ENCODE measurements around the gene CD300C. TPM values are rescaled to one million over a fixed set of nuclear protein-coding genes. Genes with fewer than 3 reads are reported as not detected.

Gene CD300C
- total RNA-seq, 1 experiment from 2014 or later = not detected

- no peak for TF ChIP-seq SMAD4 (CRISPR knock-in tag; IDR thresholded peaks at IDR 0.05)
- TF ChIP-seq TCF7 (CRISPR knock-in tag; IDR thresholded peaks at IDR 0.05; ENCODE audit: low read depth) = no peak
- TF ChIP-seq CBFB (CRISPR knock-in tag; IDR thresholded peaks at IDR 0.05; ENCODE audit: low read depth) = no peak
- TF ChIP-seq HMGXB4 (CRISPR knock-in tag; IDR thresholded peaks at IDR 0.05) = no peak
Observed at GRCh38 chr17:74552037-74552436, 6.1 kb upstream of the CD300C start (continued).

DNA sequence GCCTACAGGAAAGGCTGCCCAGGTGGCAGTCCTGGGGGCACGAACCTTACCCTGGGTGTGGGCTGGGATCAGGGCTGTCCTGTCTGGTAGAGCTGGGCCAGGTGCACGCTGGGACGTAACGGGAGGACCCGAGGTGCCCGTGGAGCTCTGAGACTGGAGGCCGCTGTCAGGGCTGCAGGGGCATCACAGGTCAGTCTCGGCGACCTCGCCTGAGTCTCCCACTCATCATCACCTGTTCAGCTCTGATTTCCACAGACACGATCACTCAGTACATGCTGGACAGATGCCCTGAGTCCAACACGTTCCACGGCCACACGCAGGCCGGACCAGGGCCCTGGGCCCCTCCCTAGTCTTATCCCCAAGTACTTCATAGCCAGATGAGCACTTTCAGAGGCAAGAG, 4.7 kb upstream of the CD300C start:
- TF ChIP-seq E2F1 (CRISPR knock-in tag; IDR thresholded peaks at IDR 0.05) (no peak), USF1 (CRISPR knock-in tag; IDR thresholded peaks at IDR 0.05) (no peak), CREM (CRISPR knock-in tag; IDR thresholded peaks at IDR 0.05) (no peak), MXD4 (CRISPR knock-in tag; IDR thresholded peaks at IDR 0.05; ENCODE audit: borderline replicate concordance) (no peak), FOXP4 (CRISPR knock-in tag; IDR thresholded peaks at IDR 0.05) (no peak), MYBL2 (CRISPR knock-in tag; IDR thresholded peaks at IDR 0.05) (no peak), ZNF396 (CRISPR knock-in tag; IDR thresholded peaks at IDR 0.05; ENCODE audit: borderline replicate concordance) (no peak), NR1H2 (CRISPR knock-in tag; IDR thresholded peaks at IDR 0.05) (no peak), ZBTB21 (CRISPR knock-in tag; IDR thresholded peaks at IDR 0.05; ENCODE audit: borderline replicate concordance) (no peak), ELF4 (CRISPR knock-in tag; IDR thresholded peaks at IDR 0.05; ENCODE audit: low read depth) (no peak), NR3C1 (CRISPR knock-in tag; conservative IDR thresholded peaks at IDR 0.05; ENCODE audit: low read depth) (no peak), KAT7 (CRISPR knock-in tag; IDR thresholded peaks at IDR 0.05; ENCODE audit: borderline replicate concordance) (no peak), ESRRA (CRISPR knock-in tag; IDR thresholded peaks at IDR 0.05; ENCODE audit: borderline replicate concordance) (no peak), NFE2L1 (CRISPR knock-in tag; IDR thresholded peaks at IDR 0.05) (no peak)
- TF ChIP-seq, protein P1, sequence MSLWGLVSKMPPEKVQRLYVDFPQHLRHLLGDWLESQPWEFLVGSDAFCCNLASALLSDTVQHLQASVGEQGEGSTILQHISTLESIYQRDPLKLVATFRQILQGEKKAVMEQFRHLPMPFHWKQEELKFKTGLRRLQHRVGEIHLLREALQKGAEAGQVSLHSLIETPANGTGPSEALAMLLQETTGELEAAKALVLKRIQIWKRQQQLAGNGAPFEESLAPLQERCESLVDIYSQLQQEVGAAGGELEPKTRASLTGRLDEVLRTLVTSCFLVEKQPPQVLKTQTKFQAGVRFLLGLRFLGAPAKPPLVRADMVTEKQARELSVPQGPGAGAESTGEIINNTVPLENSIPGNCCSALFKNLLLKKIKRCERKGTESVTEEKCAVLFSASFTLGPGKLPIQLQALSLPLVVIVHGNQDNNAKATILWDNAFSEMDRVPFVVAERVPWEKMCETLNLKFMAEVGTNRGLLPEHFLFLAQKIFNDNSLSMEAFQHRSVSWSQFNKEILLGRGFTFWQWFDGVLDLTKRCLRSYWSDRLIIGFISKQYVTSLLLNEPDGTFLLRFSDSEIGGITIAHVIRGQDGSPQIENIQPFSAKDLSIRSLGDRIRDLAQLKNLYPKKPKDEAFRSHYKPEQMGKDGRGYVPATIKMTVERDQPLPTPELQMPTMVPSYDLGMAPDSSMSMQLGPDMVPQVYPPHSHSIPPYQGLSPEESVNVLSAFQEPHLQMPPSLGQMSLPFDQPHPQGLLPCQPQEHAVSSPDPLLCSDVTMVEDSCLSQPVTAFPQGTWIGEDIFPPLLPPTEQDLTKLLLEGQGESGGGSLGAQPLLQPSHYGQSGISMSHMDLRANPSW (CRISPR knock-in tag; conservative IDR thresholded peaks at IDR 0.05; ENCODE audit: low read depth) = no peak
- TF ChIP-seq, protein P2, sequence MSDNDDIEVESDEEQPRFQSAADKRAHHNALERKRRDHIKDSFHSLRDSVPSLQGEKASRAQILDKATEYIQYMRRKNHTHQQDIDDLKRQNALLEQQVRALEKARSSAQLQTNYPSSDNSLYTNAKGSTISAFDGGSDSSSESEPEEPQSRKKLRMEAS (CRISPR knock-in tag; IDR thresholded peaks at IDR 0.05) = no peak
- DNase-seq (ENCODE audit: low spot score) = no peak
- no peak overlapping the region for H3K27ac Mint-ChIP-seq
- ChIA-PET CTCF (no interaction called here), POLR2A (no interaction called here)
- no peaks in the 10 kb centered on the region for H3K4me1 Mint-ChIP-seq
- H3K9me3 Mint-ChIP-seq = no peaks in the 10 kb centered on the region
- ATAC-seq = no peak
- H3K36me3 Mint-ChIP-seq = no peaks in the 10 kb centered on the region
- peaks cover 18% of the 10 kb centered on the region for H3K27me3 Mint-ChIP-seq (ENCODE audit: low read depth)
- H3K4me3 Mint-ChIP-seq = no peak overlapping the region

All from WTC11 (cell line).